Suprapubic skin (tissue), 4 donors: ENCODE data around the gene LMF1. TPM values are rescaled to one million over a fixed set of nuclear protein-coding genes. Genes with fewer than 3 reads are reported as not detected.
"Not testable (repeated sequence)": the region's sequence is repeated elsewhere in the genome, so short reads cannot be mapped to it uniquely, and the experiment has no call there.

Experiments used
- DNase-seq, 2 donors: peaks; one replicate each; pipeline ENCODE4 v3.0.0-alpha.2; 2019; ENCODE audit warnings: low spot score in 2 of 2
- H3K27ac ChIP-seq: fragments of 200-600 bp; sonication (generic); one replicate; pipeline ENCODE4 v1.5.1; 2019
- H3K27me3 ChIP-seq: fragments of 200-600 bp; sonication (generic); one replicate; pipeline ENCODE4 v1.5.1; 2019
- H3K36me3 ChIP-seq: fragments of 200-600 bp; sonication (generic); one replicate; pipeline ENCODE4 v1.5.1; 2019
- H3K4me1 ChIP-seq: fragments of 200-600 bp; sonication (generic); one replicate; pipeline ENCODE4 v1.5.1; 2019
- H3K4me3 ChIP-seq: fragments of 200-600 bp; sonication (generic); one replicate; pipeline ENCODE4 v1.5.1; 2019; ENCODE audit warnings: mild to moderate bottlenecking
- H3K9me3 ChIP-seq: fragments of 200-600 bp; sonication (generic); one replicate; pipeline ENCODE4 v1.5.1; 2019
- EP300 ChIP-seq: sonication (generic); formaldehyde crosslinking; IDR thresholded peaks from one replicate; pipeline ENCODE4 v1.6.1; 2017; ENCODE audit warnings: antibody characterized with exemption
- POLR2A ChIP-seq, 2 donors: fragments of 450-650 bp; IDR thresholded peaks; one replicate each; pipeline ENCODE4 v1.6.1; 2017; ENCODE audit warnings: antibody characterized with exemption in 2 of 2, mild to moderate bottlenecking in 2 of 2, moderate library complexity in 2 of 2
- POLR2AphosphoS5 ChIP-seq, 3 donors: sonication (generic); formaldehyde crosslinking; IDR thresholded peaks; one replicate each; pipeline ENCODE4 v1.6.1; 2017; ENCODE audit warnings: antibody characterized with exemption in 3 of 3
- WGBS: methylation state at CpG from one replicate; pipeline ENCODE4 v1.1.5; 2018; 5-methylcytosine and 5-hydroxymethylcytosine counted together
- total RNA-seq, 4 donors: library from RNA; depleted of rRNA; stranded (reverse); fragments of >200 nt; gene quantifications; one replicate each; pipeline ENCODE4 v1.1.0, GENCODE V29; 2016
- TF ChIP-seq, protein P1 (sequence below), 2 donors: fragments of 200-600 bp in 1 of 2; fragments of 450-650 bp in 1 of 2; sonication (generic) in 1 of 2; IDR thresholded peaks; one replicate each; pipeline ENCODE4 v1.5.1; 2016 to 2019; ENCODE audit warnings: antibody characterized with exemption in 2 of 2, mild to moderate bottlenecking in 1 of 2, moderate library complexity in 1 of 2

The LMF1 gene
- total RNA-seq, 4 donors from 2014 or later: 32.1 to 117 (median 38.0) TPM

DNA sequence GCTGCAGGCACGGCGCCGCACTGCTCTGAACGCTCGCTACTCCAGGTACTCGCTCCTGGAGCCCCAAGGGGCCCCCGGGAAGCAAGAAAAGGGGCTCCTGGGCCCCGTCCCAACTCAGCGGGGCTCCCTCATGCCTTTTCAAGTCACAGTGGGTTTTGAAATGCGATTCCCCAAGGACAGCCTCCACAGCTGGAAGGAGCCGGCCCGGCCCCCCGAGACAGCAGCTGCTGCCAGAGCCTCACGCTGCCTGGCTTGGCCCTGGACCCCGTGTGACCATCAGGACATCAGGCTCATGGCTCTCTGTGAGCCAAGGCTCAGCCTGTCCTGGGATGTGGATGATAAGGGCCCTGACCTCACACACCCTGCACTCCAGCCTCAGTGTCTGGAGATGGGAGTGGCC lies 80.6 kb downstream of the LMF1 start:
- peaks cover 30% of the 10 kb centered on the region for H3K36me3 ChIP-seq
- H3K27ac ChIP-seq: no peak overlapping the region
- no CpG with 5 or more reads among the region's 15 CpGs for WGBS
- H3K4me1 ChIP-seq: peaks cover 3% of the 10 kb centered on the region
- TF ChIP-seq, protein P1, sequence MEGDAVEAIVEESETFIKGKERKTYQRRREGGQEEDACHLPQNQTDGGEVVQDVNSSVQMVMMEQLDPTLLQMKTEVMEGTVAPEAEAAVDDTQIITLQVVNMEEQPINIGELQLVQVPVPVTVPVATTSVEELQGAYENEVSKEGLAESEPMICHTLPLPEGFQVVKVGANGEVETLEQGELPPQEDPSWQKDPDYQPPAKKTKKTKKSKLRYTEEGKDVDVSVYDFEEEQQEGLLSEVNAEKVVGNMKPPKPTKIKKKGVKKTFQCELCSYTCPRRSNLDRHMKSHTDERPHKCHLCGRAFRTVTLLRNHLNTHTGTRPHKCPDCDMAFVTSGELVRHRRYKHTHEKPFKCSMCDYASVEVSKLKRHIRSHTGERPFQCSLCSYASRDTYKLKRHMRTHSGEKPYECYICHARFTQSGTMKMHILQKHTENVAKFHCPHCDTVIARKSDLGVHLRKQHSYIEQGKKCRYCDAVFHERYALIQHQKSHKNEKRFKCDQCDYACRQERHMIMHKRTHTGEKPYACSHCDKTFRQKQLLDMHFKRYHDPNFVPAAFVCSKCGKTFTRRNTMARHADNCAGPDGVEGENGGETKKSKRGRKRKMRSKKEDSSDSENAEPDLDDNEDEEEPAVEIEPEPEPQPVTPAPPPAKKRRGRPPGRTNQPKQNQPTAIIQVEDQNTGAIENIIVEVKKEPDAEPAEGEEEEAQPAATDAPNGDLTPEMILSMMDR (IDR thresholded peaks at IDR 0.05): no peak
- TF ChIP-seq POLR2A (IDR thresholded peaks at IDR 0.05) (no peak), POLR2AphosphoS5 (IDR thresholded peaks at IDR 0.05) (no peak), EP300 (no peak)
- no peaks in the 10 kb centered on the region for H3K27me3 ChIP-seq
- no peak overlapping the region for H3K4me3 ChIP-seq
- no peak for DNase-seq
- no peaks in the 10 kb centered on the region for H3K9me3 ChIP-seq

DNA sequence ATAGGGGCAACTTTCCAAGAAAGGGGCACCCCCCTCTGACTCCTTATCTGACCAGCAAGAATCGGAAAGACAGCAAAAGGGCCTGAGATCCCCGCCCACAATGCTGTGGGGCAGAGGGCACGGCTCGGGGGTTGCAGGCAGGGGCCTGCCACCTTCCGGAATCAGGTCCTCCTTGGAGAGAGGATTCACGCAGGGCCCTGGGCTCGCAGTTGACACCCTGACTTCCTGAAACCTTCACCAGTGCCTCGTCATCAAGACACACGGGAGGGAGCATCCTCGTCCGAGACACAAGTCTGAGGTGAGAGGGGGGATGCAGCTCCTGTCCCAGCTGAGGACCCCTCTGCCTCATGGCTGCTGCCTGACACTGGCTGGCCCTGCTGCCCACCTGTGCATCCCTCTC lies 81.2 kb downstream of the LMF1 start:
- DNase-seq: no peak
- 93% methylated on average over 6 of the region's 11 CpGs for whole genome bisulfite sequencing
- TF ChIP-seq, protein P1 (IDR thresholded peaks at IDR 0.05): no peak
- no peak overlapping the region for H3K4me3 ChIP-seq
- H3K27ac ChIP-seq: no peak overlapping the region
- H3K36me3 ChIP-seq: peaks cover 33% of the 10 kb centered on the region
- H3K27me3 ChIP-seq: no peaks in the 10 kb centered on the region
- H3K9me3 ChIP-seq: no peaks in the 10 kb centered on the region
- H3K4me1 ChIP-seq: peaks cover 3% of the 10 kb centered on the region

DNA sequence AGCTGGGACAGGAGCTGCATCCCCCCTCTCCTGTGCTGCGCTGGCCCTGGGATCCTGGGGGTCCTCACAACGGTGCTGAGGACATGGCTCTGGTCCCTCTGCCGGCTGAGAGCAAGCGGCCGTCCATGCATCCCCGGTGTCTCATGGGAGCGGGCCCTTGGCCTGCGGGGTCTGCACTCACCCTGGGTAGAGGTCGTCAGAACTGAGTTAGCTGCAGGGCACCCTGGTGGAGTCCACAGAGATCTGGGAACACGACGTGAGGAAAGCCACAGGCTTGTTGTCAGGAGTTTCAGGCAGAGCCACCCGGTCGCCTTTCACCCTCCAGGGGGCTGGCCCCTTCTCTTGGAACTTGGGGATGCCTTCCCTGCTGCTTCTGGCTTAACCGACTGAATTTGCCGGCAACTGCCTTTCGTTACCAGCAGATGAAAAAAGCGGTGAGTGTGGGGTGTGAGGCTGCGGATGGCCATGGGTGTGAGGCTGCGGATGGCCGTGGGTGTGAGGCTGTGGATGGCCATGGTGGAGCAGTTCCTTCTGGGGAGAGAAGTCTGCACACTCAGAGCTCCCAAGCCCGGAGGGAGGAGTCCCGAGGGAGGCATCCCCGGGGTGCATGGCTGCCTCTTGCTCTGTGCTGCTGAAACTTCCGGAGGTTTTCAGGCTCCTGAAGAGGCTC lies 81.7 kb downstream of the LMF1 start:
- H3K36me3 ChIP-seq: peaks cover 37% of the 10 kb centered on the region
- no peak overlapping the region for H3K4me3 ChIP-seq
- H3K27ac ChIP-seq: no peak overlapping the region
- peaks cover 3% of the 10 kb centered on the region for H3K4me1 ChIP-seq
- 93% methylated on average over 3 of the region's 24 CpGs for WGBS
- TF ChIP-seq POLR2A (IDR thresholded peaks at IDR 0.05): no peak
- no peak for TF ChIP-seq EP300
- no peak for TF ChIP-seq POLR2AphosphoS5 (IDR thresholded peaks at IDR 0.05)
- TF ChIP-seq, protein P1 (IDR thresholded peaks at IDR 0.05): no peak
- no peaks in the 10 kb centered on the region for H3K27me3 ChIP-seq
- DNase-seq: no peak
- no peaks in the 10 kb centered on the region for H3K9me3 ChIP-seq

DNA sequence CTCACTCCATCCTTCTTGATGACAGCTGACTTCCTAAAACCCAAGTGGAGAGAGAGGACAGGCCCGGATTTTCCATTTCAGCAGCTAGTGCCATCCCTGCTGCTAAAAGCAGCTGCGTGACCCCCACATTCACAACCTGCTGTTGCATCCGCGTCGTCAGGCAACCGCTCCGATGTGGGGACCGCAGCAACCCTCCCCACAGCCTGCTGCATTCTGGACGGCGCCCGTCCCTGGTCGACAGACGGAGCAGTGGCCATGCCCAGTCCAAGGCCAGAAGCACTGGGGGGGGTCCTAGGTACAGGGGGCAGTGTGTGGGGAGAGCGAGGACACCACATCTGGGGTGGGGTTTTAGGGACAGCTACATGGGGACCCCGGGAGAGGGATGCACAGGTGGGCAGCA lies 82.3 kb downstream of the LMF1 start:
- H3K36me3 ChIP-seq: peaks cover 37% of the 10 kb centered on the region
- DNase-seq, H3K4me3 ChIP-seq: not testable (repeated sequence)

DNA sequence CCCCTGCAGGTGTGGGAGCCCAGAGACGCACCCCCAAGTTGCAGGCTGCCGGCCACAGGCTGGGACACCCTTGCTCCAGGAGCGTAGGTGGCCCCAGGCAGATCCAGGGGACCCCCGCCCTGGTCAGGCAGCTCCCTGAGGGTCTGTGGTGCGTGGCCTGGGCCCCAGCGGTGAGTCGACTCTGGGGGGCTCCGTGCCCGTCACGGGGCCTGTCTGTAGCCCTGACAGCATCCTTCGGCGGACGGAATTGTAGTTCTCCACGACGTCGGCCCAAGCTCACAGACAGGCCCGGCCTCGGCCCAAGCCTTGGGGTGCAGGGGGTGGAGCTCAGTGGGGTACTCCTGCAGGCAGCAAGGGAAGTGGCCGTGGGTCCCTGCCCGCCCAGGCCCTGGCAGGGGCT lies 82.9 kb downstream of the LMF1 start:
- Histone ChIP-seq H3K27me3 (no peaks in the 10 kb centered on the region), H3K9me3 (no peaks in the 10 kb centered on the region), H3K36me3 (peaks cover 36% of the 10 kb centered on the region), H3K4me1 (peaks cover 3% of the 10 kb centered on the region), H3K4me3 (no peak overlapping the region), H3K27ac (no peak overlapping the region)
- DNase-seq: no peak
- WGBS: 80% methylated on average over 2 of the region's 20 CpGs
- TF ChIP-seq POLR2A (IDR thresholded peaks at IDR 0.05) (no peak), POLR2AphosphoS5 (IDR thresholded peaks at IDR 0.05) (no peak), EP300 (no peak)
- TF ChIP-seq, protein P1 (IDR thresholded peaks at IDR 0.05): no peak

More for the DNA sequence above, 82.3 kb downstream of the LMF1 start:
- H3K4me1 ChIP-seq, H3K9me3 ChIP-seq, H3K27ac ChIP-seq, H3K27me3 ChIP-seq: not testable (repeated sequence)
- 93% methylated on average over 12 of the region's 15 CpGs for WGBS
